Kidney epithelial cell (primary cell): Measurements from ENCODE around the gene SNAPC4. TPM values are rescaled to one million over a fixed set of nuclear protein-coding genes. Genes with fewer than 3 reads are reported as not detected.

Experiments
- DNase-seq: peaks from one replicate; pipeline ENCODE4 v3.0.0-alpha.2; 2010; ENCODE audit warnings: low read depth
- H3K27me3 ChIP-seq: 2 replicates; pipeline ENCODE4 v1.6.0; 2011; ENCODE audit warnings: low read length; ENCODE audit not compliant: control insufficient read depth, insufficient read depth
- H3K36me3 ChIP-seq: 2 replicates; pipeline ENCODE4 v1.5.1; 2011; ENCODE audit warnings: low read length; ENCODE audit not compliant: control insufficient read depth, insufficient read depth
- H3K4me3 ChIP-seq: 2 replicates; pipeline ENCODE4 v1.5.1; 2011; ENCODE audit warnings: low read depth, mild to moderate bottlenecking, control low read depth, low read length
- total RNA-seq: library from RNA; depleted of rRNA; stranded (reverse); fragments of >200 nt; gene quantifications from 2 replicates; pipeline ENCODE4 v1.2.3, GENCODE V29; 2015
- TF ChIP-seq, protein P1 (sequence below): IDR thresholded peaks from 2 replicates; pipeline ENCODE4 v1.5.1; 2011; ENCODE audit warnings: mild to moderate bottlenecking, moderate library complexity, low read length, control low read depth, inconsistent platforms; ENCODE audit not compliant: insufficient read depth, poor library complexity, severe bottlenecking

The SNAPC4 gene
- total RNA-seq, 1 donor from 2014 or later: 14.9 TPM

DNA sequence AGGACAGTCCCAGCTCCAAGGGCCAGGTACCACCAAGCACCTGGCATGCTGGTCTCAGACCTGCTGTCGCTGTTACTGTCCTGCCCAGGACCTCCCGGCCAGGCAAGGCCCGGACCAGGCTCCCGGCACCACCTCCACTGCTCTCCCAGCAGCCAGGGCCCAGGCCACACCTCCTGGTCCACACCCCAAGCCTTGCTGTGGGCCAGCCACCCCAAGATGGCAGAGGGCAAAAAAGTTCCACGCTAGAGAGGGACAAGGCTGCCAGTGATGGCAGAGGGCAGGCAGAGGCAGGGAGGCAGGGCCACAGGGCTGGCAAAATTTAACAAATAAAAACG, 37.6 kb downstream of the SNAPC4 start:
- DNase-seq: no peak
- TF ChIP-seq, protein P1, sequence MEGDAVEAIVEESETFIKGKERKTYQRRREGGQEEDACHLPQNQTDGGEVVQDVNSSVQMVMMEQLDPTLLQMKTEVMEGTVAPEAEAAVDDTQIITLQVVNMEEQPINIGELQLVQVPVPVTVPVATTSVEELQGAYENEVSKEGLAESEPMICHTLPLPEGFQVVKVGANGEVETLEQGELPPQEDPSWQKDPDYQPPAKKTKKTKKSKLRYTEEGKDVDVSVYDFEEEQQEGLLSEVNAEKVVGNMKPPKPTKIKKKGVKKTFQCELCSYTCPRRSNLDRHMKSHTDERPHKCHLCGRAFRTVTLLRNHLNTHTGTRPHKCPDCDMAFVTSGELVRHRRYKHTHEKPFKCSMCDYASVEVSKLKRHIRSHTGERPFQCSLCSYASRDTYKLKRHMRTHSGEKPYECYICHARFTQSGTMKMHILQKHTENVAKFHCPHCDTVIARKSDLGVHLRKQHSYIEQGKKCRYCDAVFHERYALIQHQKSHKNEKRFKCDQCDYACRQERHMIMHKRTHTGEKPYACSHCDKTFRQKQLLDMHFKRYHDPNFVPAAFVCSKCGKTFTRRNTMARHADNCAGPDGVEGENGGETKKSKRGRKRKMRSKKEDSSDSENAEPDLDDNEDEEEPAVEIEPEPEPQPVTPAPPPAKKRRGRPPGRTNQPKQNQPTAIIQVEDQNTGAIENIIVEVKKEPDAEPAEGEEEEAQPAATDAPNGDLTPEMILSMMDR: no peak

DNA sequence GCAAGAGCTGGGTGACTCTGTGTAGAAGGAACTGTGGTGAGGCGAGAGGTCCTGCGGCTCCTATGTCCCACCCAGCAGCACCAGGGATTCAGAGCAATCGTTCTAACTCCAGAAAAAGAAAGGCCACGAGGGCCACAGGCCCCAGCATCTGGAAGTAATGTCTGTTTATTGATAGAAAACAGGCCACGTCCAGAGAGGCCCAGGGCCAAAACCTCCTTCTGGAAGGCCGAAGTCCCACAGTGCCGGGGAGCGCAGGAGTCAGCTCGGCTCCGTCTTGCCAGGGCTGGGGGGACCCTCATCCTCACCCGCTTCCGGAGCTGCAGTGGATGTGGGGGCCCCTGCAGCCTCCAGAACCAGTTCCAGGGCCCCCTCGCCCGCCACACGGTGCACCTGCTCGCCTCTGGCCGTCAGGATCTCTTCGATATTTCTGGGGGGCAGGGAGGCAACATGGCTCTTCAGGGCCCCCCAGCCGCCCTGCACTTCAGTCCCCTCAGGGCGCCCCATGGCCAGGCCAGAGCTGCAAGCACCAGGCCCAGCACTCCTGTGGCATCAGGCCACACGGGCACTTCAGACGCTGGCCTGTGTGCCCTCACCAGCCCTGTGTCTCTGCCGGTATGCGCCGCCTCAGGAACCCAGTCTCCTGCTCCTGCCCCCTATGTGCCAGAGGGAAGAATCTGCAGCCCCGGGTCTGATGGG, 38.1 kb downstream of the SNAPC4 start:
- DNase-seq: no peak
- TF ChIP-seq, protein P1: no peak
- Histone ChIP-seq H3K4me3 (no peak overlapping the region), H3K36me3 (no peaks in the 10 kb centered on the region), H3K27me3 (no peaks in the 10 kb centered on the region)

More for the DNA sequence above, 37.6 kb downstream of the SNAPC4 start:
- no peaks in the 10 kb centered on the region for H3K27me3 ChIP-seq
- no peak overlapping the region for H3K4me3 ChIP-seq
- no peaks in the 10 kb centered on the region for H3K36me3 ChIP-seq

DNA sequence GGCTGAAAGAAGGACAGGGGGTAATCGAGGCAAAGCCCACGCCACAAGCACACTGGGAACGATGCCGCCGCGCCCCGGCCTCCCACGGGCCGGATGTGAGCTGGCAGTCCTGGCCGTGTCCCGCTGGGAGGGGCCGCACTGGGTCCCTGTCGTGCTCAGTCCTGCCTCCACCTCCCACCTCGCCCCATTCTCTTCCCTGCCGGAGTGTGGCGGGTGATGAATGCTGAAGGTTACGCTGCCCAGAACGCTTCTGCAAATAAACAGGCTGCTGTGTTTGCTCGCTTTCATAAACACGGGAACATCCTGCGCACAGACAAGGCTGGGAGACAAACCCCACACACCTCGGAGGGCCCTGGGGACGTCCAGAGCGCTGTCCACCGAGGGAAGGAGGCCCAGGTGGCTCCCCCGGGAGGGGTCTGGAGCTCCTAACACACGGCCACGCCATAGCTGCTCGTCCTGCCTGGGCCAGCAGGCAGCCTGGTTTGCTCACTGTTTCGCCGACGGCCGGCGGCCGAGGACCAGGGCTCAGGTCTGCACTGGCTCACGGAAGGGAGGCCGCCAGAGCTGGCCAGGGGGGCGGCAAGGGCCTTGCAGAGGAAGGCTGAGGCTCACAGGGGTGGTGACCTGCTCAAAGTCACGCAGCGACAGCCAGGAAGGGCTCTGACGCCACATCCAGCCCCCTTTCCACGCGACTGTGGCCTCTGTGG, 38.8 kb downstream of the SNAPC4 start:
- no peak for DNase-seq
- H3K4me3 ChIP-seq: no peak overlapping the region
- TF ChIP-seq, protein P1: no peak
- H3K36me3 ChIP-seq: no peaks in the 10 kb centered on the region
- H3K27me3 ChIP-seq: no peaks in the 10 kb centered on the region

DNA sequence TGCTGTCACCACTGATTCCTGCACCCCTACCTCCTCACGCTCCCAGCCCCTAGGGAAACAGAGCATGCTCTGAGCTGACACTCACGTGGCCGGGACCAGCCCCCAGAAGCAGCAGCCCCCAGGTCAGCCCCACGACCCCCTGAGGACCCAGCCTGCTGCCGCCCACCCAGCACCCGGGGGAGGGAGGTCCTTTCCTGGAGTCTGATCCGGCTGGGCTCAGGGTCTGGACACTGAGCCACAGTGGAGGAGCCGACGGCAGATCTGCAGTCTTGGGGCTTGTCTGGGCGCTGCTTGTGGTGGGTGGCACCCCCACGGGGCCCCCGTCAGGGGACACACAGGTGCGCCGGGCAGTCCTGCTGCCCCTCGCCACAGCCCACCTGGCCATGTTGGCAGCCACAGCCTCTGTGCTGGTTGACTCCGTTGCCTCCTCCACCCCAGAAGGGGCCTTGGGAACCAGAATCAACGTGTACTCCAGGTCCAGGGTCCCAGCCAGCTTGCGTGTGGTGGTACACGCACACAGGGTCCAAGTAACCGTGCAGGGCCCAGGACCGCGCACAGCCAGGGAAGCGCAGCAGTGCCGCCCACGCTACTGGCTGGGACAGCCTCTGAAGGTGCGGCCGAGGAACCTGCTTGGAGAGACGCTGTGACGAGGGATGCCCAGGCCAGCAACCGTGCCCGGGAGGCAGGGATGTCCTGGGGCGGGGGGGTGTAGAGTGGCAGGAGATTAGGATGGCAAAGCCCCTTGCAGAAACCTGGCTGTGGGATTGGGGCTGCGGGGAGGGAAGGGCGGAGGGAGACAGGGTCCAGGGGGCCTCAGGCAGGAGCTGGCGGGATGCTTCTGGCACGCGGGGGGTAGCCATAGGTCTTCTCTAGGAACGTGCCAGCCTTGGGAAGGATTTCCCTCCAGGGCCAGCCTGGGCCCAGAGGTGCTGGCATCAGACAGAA, 39.9 kb downstream of the SNAPC4 start:
- DNase-seq: no peak
- H3K27me3 ChIP-seq: no peaks in the 10 kb centered on the region
- no peaks in the 10 kb centered on the region for H3K36me3 ChIP-seq
- TF ChIP-seq, protein P1: no peak
- H3K4me3 ChIP-seq: no peak overlapping the region

DNA sequence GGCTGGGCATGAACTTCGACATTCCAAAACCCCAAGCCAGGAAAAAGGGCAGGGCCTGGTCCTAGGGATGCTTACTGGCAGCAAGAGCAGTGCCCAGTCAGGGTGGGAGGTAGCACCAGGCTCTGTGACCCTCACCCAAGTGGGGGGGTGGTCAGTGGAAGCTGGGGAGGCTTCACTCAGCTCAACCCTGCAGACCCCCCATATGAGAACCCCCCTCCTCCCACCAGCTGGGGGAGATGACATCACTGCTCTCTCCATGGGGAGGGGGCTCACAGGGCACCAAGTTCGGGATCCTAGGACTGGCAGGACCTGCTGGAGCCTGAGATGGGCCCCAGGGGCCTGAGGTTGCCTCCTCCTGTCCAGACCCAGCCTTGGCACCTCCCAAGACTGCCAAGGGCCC, 41.1 kb downstream of the SNAPC4 start:
- H3K27me3 ChIP-seq: no peaks in the 10 kb centered on the region
- DNase-seq: no peak
- no peaks in the 10 kb centered on the region for H3K36me3 ChIP-seq
- TF ChIP-seq, protein P1: no peak
- no peak overlapping the region for H3K4me3 ChIP-seq
